GM13977 (cell line): ENCODE results near the gene PNPLA5.

ENCODE experiments used
- DNase-seq: peaks from one replicate; pipeline ENCODE4 v3.0.0; 2012; ENCODE audit warnings: low spot score
- in situ Hi-C: fragments of 300-500 bp; cut with MboI; formaldehyde crosslinking; loops from one replicate; pipeline ENCODE4 v1.12.0; 2022; ENCODE audit warnings: low sequenced_read_pairs, low pct_unique_long_range_greater_than_20kb, mixed read lengths, inconsistent platforms; ENCODE audit not compliant: unreplicated experiment
- TF ChIP-seq, protein P1 (sequence below): IDR thresholded peaks from 2 replicates; pipeline ENCODE4 v1.5.1; 2012; ENCODE audit warnings: mild to moderate bottlenecking, control low read depth; ENCODE audit not compliant: insufficient read depth; ENCODE audit errors: extremely low read depth, missing control alignments

The PNPLA5 gene

DNA sequence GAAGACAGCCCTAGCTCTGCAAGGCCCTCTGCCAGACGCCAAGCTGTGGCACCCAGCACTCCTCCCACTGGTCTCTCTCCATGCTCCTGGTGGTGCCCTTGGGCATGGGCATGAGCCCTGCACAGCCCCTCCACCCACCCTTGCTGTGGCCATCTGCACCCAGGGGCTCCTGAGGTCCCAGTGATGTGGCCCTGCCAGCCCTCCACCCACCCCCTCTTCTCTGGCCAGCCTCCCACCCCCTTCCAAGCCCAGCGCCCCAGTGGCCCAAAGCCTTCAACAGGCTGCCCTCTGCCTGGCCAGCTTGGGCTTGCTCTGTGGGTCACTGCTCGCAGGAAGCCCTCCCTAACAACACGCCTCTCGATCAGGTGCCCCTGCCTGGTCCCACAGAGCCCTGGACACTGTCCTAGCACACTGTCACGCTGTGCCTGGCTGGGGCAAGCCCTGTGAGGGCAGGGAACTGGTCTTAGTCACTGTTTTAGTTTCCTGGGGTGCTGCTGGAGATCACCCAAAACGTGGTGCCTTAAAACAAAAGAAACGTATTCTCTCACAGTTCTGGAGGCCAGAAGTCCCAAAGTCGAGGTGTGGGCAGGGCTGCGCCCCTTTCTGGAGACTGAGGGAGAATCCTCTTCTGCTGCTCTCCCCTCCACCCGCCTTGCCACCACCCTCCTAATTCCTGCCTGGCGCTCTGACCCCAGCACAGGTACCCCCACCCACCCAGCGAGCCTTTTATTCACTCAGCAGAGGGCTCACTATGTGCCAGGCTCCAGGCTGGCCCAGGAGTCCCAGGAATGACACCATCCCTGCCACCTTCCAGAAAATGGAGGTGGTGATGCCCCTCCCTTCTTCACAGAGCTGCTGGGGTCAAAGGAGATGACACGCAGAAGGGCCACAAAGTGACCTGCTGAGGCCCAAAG, 44.2 kb downstream of the PNPLA5 start:
- no peak for DNase-seq
- in situ Hi-C loops, result no loop called here
- TF ChIP-seq, protein P1, sequence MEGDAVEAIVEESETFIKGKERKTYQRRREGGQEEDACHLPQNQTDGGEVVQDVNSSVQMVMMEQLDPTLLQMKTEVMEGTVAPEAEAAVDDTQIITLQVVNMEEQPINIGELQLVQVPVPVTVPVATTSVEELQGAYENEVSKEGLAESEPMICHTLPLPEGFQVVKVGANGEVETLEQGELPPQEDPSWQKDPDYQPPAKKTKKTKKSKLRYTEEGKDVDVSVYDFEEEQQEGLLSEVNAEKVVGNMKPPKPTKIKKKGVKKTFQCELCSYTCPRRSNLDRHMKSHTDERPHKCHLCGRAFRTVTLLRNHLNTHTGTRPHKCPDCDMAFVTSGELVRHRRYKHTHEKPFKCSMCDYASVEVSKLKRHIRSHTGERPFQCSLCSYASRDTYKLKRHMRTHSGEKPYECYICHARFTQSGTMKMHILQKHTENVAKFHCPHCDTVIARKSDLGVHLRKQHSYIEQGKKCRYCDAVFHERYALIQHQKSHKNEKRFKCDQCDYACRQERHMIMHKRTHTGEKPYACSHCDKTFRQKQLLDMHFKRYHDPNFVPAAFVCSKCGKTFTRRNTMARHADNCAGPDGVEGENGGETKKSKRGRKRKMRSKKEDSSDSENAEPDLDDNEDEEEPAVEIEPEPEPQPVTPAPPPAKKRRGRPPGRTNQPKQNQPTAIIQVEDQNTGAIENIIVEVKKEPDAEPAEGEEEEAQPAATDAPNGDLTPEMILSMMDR, result no peak

- no peak for DNase-seq
- TF ChIP-seq, protein P1, result no peak
- in situ Hi-C loops, result no loop called here
Observed at GRCh38 chr22:43846966-43847365, 44.8 kb downstream of the PNPLA5 start.

DNA sequence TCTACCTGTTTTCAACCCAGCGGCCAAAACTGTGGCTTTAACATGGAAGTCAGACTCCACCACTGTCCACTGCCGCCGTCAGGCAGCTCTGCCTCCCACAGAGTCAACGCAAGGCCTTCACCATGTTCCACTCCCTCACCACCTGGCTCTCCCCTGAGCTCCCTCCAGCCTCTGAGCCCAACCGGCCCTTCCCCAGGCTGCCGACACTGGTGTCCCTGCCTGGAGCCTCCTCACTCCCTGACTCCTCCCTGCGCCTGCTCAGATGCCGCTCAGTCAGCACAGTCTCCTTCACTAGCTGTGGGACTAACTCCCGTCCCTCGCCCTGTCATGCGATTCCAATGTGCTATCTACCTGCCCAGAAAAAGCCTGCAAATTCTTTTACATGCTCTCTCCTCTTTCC, 45.8 kb downstream of the PNPLA5 start:
- TF ChIP-seq, protein P1, result no peak
- in situ Hi-C loops, result no loop called here
- no peak for DNase-seq

- in situ Hi-C loops, result no loop called here
- DNase-seq, result no peak
- TF ChIP-seq, protein P1, result no peak
Observed at GRCh38 chr22:43844560-43845545, 47.0 kb downstream of the PNPLA5 start.

DNA sequence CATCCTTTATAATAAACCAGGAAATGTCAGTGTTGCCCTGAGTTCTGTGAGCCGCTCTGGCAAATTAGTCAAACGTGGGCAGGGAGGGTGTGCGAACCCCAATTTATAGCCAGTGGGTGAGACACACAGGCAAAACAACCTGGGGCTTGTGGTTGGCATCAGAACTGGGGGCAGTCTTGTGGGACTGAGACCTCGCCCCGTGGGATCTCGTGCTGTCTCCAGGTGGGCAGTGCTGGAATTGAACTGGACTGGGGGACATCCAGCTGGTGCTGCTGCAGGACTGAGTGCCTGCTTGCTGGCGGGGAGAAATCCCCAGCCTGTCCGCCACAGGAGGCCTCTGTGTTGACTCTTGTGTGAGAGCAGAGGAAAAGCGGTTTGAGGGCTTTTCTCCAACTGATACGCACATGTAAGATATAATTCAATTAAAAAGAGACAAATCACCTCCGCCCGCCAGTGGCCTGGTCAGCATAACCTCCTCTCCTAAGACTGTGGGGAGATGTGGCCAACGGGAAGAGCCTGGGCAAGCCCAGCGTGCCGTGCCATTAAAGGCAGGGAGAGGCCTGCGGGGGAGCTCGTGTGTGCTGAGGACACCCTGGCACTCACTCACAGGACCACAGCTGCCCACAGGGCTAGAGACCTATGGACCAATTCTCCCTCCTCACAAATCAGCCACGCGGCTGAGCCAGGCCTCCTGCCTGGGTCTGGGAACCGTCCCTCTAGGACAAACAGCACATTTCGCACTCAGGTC, 47.9 kb downstream of the PNPLA5 start:
- in situ Hi-C loops, result no loop called here
- TF ChIP-seq, protein P1, result no peak

DNA sequence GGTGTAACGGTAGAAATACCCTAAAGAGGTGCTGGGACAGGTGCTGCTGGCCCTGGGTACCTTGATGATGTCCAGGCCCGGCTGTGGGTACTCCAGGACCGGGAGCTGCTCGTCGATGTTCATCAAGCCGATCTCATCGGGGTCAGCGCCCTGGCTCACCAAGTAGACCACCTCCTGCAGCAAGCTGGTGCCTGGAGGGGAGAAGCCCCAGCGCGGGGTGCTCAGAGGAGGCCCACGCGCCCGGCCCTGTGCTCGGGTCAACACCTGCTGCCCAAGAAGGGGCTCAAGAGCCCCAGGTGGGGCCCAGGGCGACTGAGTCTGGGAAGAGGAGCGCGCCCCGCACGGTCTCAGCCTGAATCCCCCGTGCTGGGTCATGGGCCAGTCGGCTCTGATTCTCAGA, 50.1 kb downstream of the PNPLA5 start:
- TF ChIP-seq, protein P1, result no peak
- in situ Hi-C loops, result no loop called here
- no peak for DNase-seq

More for the DNA sequence above, 47.9 kb downstream of the PNPLA5 start:
- no peak for DNase-seq
